GM19193 (cell line): Measurements from ENCODE around the gene TMSB4X.

Experiments
- POLR2A ChIP-seq: IDR thresholded peaks from 4 replicates; pipeline ENCODE4 v1.6.1; 2011; ENCODE audit not compliant: insufficient read depth, insufficient read length; ENCODE audit errors: extremely low read depth

The TMSB4X gene

DNA sequence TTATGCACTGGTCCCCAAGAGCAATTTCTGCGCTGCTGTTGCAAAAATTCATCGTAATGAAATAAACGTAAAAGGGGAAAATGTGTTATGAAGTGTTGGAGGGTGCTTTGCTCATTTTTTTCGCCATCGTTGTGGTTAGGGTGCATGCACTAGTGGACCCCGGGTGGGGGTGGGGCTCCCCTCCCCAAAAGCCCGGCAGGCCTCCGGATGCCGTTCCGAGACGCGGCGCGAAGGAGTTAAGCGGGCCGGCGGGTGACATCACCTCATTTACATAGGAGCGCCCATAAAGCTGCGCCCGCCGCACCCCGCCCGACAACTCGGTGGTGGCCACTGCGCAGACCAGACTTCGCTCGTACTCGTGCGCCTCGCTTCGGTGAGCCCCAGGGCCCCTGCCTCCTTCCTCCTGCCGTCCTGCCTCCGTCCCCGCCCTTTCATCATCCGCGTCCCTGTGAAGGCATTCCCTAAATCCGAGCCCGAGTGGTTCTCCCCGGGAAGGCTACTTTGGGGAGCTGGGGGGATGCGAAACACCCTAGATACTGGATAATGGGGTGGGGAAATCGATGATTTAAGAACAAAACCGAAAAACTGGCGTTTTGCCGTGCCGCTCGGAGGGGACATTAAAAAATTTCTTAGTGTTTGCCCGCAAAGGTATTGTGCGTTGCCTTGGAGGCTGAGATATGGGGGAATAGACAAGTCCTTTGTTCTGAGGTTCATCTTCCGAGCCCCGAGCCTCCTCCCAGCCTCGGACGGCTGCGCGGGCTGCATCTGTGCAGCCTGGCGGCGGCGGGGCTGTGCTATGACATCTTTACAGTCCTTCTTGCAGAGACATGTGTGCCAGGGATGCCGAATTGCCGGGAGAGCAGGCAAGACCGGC, at the start of gene TMSB4X:
TMSB4X (plus strand) TSS at position 315 of the 874 bp plus-strand sequence.
- peak; percentile 100 for TF ChIP-seq POLR2A

- no peak for TF ChIP-seq POLR2A
Observed at GRCh38 chrX:12929701-12930100, 45.2 kb upstream of the TMSB4X start.

GRCh38 chrX:12930150-12930549, 44.8 kb upstream of the TMSB4X start:
- TF ChIP-seq POLR2A, result no peak

DNA sequence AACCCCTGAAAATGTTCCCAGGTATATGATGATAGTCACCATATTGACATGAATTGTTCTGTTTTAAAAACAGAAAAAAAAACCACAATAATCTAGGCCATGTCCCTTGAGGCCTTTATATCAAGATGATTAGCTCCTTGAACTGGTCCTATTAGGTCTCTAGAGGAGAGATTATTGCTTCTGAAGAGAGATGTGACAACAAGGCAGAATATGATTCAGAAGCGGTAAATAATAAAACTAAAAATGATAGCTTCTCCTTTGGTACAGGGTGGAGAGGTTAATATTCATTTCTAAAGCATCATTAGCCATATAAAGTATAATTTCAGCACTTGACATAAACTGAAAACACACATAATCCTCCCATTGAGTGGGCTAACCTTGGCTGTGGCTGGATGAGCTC, 42.7 kb upstream of the TMSB4X start:
- no peak for TF ChIP-seq POLR2A

DNA sequence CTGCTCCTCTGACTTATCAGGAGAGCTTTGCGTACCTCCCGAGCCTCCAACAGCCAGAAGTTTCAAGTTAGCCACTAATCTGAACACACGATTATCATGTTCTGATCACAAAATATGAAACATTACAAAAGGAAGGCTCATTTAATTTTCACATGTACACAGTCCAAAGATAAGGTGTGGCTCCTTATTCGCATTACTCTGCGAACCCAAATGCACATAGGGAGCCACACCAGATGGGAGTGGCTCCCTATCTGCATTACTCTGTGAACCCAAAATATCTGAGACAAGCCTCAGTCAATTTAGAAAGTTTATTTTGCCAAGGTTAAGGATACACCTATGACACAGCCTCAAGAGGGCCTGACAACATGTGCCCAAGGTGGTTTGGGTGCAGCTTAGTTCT, 40.1 kb upstream of the TMSB4X start:
- no peak for TF ChIP-seq POLR2A

- no peak for TF ChIP-seq POLR2A
Observed at GRCh38 chrX:12936947-12937346, 38.0 kb upstream of the TMSB4X start.

DNA sequence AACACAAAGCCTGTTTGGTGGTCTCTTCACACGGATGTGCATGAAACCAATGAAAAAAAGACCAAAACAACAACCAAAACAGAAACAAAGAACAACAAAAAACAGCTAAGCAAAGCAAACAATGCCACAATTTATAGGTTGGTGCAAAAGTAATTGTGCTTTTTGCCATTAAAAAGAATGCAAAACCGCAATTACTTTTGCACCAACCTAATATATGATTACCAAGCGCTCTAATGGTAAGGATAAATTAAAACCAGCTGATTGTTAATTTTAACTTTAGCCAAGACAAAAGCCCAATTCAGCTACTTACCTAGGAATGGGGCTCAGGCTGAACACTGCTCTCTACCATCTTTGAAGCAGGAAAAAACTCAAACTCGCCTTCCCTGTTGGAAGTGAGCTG, 29.4 kb upstream of the TMSB4X start:
- no peak for TF ChIP-seq POLR2A

DNA sequence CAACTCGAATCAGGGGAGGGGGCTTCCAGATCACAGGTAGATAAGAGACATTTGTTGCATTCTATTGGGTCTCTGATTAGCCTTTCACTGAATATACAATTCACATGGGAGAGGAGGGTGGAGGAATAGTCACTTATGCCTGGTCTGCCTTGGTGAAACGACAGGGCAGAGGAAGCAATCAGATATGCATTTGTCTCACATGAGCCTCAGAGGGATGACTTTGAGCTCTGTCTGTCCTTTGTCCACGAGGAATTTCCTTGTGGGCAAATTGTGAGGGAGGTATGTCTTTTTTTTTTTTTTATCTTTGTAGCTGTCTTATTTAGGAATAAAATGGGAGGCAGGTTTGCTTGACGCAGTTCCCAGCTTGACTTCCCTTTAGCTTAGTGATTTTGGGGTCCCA, 28.5 kb upstream of the TMSB4X start:
- no peak for TF ChIP-seq POLR2A

- no peak for TF ChIP-seq POLR2A
Observed at GRCh38 chrX:12946838-12947544, 27.9 kb upstream of the TMSB4X start.

- TF ChIP-seq POLR2A, result no peak
Observed at GRCh38 chrX:12947545-12948235, 27.2 kb upstream of the TMSB4X start.

- TF ChIP-seq POLR2A, result no peak
Observed at GRCh38 chrX:12948495-12948894, 26.4 kb upstream of the TMSB4X start.

DNA sequence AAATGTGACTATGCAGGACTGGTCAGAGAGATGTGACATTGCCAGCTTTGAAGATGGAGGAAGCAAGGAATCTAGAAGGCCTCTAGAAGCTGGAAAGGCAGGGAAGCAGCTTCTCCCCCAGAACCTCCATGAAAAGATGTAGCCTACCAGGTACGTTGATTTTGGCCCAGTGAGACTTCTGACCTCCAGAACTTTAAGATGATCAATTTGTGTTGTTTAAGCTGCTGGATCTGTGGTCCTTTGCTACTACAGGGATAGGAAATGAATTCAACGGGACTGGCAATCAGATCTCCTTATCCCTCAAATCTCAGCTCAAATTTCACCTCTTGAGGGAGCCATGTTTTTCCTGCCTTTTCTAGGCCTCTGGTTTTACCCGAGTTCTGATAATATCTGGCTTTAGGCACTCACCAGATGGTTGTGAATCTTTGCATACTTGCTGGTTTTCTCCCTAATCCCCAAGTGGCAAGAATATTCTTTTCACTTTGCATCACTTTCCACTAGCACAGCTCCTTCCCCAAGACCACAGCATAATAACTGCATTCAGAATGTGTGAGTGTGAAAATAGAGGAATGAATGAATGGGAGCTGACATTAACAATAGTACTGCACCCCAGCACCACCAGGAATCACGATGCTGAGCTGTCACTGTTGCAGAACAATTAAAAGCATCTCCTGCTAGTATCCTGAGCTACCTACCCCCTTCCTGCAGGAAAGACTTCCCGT, 25.5 kb upstream of the TMSB4X start:
- TF ChIP-seq POLR2A, result no peak

DNA sequence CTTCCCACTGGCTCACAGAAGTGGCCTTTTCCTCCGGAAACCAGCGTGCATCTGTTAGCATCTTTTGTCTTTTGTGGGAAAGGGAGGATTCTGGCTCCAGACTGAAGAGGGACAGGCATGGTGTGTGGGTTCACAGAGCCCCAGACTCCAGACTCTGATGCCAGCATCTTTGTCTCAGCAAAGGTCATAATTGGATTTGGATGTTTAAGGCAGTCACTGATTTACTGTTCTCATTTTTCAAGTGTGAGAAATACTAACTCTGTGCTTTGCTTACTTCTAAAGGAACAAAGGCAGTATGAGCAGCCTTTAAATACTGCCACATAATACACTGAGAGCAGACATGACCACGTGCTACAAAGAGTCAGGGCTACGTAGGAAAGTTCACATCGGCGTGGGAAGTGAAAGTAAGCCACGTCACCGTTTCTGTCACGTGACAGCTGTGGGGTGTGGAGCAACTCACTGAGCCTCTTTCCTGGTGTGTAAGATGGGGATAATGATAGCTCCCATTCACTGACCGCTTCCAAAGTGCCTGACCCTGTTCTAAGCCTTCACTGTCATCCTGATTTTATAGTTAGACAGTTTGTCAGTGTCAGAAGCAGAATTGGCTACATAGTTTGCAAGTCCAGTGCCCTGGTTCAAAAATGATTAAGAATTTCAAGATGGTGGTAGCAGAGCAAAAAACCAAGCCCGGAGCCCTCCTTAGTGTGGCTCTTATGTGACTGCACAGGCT, 24.8 kb upstream of the TMSB4X start:
- TF ChIP-seq POLR2A, result peak; percentile 73

DNA sequence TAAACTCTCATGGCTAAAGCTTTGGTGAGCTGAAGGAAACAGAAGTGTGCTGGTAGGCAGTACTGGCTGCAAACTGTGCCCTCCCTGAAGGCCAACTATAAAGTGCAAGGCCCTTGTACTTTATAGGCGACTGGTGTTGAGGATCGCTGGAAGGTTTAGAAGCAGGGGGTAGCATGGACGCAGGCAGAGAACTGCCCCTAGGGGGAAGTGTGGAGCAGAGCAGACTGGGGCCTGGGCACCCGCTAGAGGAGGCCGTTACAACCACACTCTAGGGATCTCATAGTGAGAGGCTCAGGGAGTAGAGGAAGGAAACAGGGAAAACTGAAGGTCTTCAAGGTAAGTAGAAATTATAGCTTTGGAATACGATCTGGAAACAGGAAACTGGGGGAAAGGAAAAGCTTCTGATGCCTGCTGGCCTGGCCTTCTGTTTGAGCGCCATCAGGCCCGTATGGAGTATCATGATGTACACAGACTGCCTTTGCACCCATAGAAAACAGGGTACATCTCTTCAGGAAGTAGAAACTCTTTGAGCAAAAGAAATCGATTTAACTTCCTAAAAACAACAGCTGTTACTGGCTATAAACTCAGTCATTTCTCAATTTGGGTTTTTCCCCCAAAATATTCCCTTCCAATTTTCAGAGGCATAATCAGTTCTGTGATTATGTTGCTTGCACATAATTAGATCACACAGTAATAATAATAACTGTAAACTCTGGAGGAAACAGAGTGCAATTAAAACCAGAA, 23.9 kb upstream of the TMSB4X start:
- TF ChIP-seq POLR2A, result peak; percentile 27

DNA sequence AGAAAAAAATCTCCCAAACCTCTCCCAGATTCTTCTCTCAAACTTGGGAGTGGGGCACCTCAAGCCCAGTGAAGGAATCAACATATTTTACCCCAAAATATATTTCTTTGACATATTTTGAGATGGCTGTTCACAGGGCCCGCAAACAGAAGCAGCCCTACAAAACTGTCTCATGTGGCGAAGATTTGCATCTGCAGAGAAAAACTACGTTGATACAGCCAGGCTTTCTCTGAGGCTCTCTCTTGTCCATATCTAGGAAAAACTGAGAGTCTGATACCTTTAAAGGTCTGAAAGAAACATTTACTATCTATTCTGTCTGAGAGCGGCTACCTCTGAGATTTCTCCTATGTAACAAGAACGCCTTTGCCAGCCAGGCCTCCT, 23.3 kb upstream of the TMSB4X start:
- no peak for TF ChIP-seq POLR2A
